Spleen (tissue), 11 donors: ENCODE data around the gene TRIM9. TPM values are rescaled to one million over a fixed set of nuclear protein-coding genes. Genes with fewer than 3 reads are reported as not detected.

Source experiments
- DNase-seq: peaks from one replicate; pipeline ENCODE4 v3.0.0-alpha.2; 2020
- H3K27ac ChIP-seq, 8 donors: fragments of 200-600 bp; sonication (generic) in 7 of 8; 1 replicate in 4 of 8; 2 replicates in 4 of 8; pipeline versions ENCODE4 v1.5.0 to v1.8.0; 2016 to 2021; ENCODE audit warnings: inconsistent platforms in 4 of 8, mild to moderate bottlenecking in 4 of 8, moderate library complexity in 1 of 8
- H3K27me3 ChIP-seq, 7 donors: fragments of 200-600 bp; sonication (generic) in 6 of 7; replicated peaks in 1 of 7; 1 replicate in 4 of 7; 2 replicates in 3 of 7; pipeline versions ENCODE4 v1.5.0 to v1.8.0; 2016 to 2021; ENCODE audit warnings: inconsistent platforms in 3 of 7, mild to moderate bottlenecking in 1 of 7
- H3K36me3 ChIP-seq, 6 donors: fragments of 200-600 bp; sonication (generic) in 5 of 6; 1 replicate in 4 of 6; 2 replicates in 2 of 6; pipeline versions ENCODE4 v1.5.0 to v1.8.0; 2016 to 2021; ENCODE audit warnings: inconsistent platforms in 2 of 6
- H3K4me1 ChIP-seq, 6 donors: fragments of 200-600 bp; sonication (generic) in 5 of 6; 1 replicate in 3 of 6; 2 replicates in 3 of 6; pipeline versions ENCODE4 v1.5.0 to v1.8.0; 2016 to 2021; ENCODE audit warnings: inconsistent platforms in 3 of 6
- H3K4me3 ChIP-seq, 8 donors: fragments of 200-600 bp; sonication (generic) in 7 of 8; 1 replicate in 4 of 8; 2 replicates in 4 of 8; pipeline versions ENCODE4 v1.5.0 to v1.8.0; 2016 to 2021; ENCODE audit warnings: inconsistent platforms in 4 of 8, mild to moderate bottlenecking in 4 of 8, moderate library complexity in 2 of 8
- H3K9me3 ChIP-seq, 8 donors: fragments of 200-600 bp; sonication (generic) in 7 of 8; 1 replicate in 4 of 8; 2 replicates in 4 of 8; pipeline versions ENCODE4 v1.5.0 to v1.8.0; 2016 to 2021; ENCODE audit warnings: inconsistent platforms in 4 of 8
- CTCF ChIP-seq, 11 experiments: fragments of 200-600 bp in 7 of 11; fragments of 450-650 bp in 4 of 11; sonication (generic) in 4 of 11; IDR thresholded peaks in 8 of 11; conservative IDR thresholded peaks in 3 of 11; 1 replicate in 7 of 11; 2 replicates in 4 of 11; pipeline versions ENCODE4 v1.4.0 to v1.8.0; 2016 to 2021; ENCODE audit warnings: antibody characterized with exemption in 11 of 11, inconsistent platforms in 4 of 11, mild to moderate bottlenecking in 1 of 11
- POLR2A ChIP-seq, 3 donors: fragments of 450-650 bp; IDR thresholded peaks; one replicate each; pipeline ENCODE4 v1.5.1; 2017; ENCODE audit warnings: antibody characterized with exemption in 3 of 3, mild to moderate bottlenecking in 1 of 3
- POLR2AphosphoS5 ChIP-seq, 3 donors: sonication (generic); formaldehyde crosslinking; IDR thresholded peaks; one replicate each; pipeline ENCODE4 v1.5.1; 2017; ENCODE audit warnings: antibody characterized with exemption in 3 of 3
- WGBS, 5 donors: extraction: QIAGEN DNeasy Blood & Tissue Kit in 3 of 5; methylation state at CpG; one replicate each; pipeline versions ENCODE4 v1.1.5 to v1.1.7; 2013 to 2018; 5-methylcytosine and 5-hydroxymethylcytosine counted together
- intact Hi-C: fragments of 100-400 bp; cut with DNase I; formaldehyde crosslinking; loops from one replicate; pipeline ENCODE4 v1.15.0; 2023; ENCODE audit warnings: low total_unique reads
- polyA plus RNA-seq, 3 donors: library from polyadenylated mRNA; stranded (reverse); fragments of 200-250 nt; gene quantifications; one replicate each; pipeline ENCODE4 v1.2.1, GENCODE V29; 2013
- total RNA-seq, 7 donors: library from RNA; depleted of rRNA in 3 of 7; stranded (reverse); fragments of >200 nt in 3 of 7; fragmentation: NEBNext Ultra II Directional in 4 of 7; extraction: Animal tissue kit (Norgen Biotek cat#: 25700) in 4 of 7; gene quantifications; one replicate each; pipeline versions ENCODE4 v1.1.0 to v1.2.1, GENCODE V29; 2016 to 2021
- donor health status: healthy with polysubstance abuse.
- donor health status: DM: no; HTN: no; CAD: no; lungs with moderate emphysema.
- donor health status: DM: no; HTN: no; CAD: no.
- donor health status: Bipolar disorder and iron deficiency.
- donor health status: healthy.
- donor health status: DM: no; HTN: no; CAD: no.
- donor health status: DM: yes; HTN: yes; CAD: no.

The TRIM9 gene
- total and polyA plus RNA-seq, 10 donors = 0.03 to 3.1 (median 1.1) TPM

- TF ChIP-seq POLR2A (IDR thresholded peaks at IDR 0.05) (no peak), CTCF (IDR thresholded peaks at IDR 0.05 in 8 of 11, conservative IDR thresholded peaks at IDR 0.05 in 3 of 11) (no peak), POLR2AphosphoS5 (IDR thresholded peaks at IDR 0.05) (no peak)
- intact Hi-C loops = no loop called here
- Histone ChIP-seq H3K4me1 (no peaks in the 10 kb centered on the region), H3K36me3 (no peaks in the 10 kb centered on the region), H3K9me3 (no peaks in the 10 kb centered on the region), H3K27ac (no peak overlapping the region), H3K4me3 (no peak overlapping the region), H3K27me3 (no peaks in the 10 kb centered on the region)
- no peak for DNase-seq
Observed at GRCh38 chr14:51024377-51024776, 70.5 kb downstream of the TRIM9 start.

DNA sequence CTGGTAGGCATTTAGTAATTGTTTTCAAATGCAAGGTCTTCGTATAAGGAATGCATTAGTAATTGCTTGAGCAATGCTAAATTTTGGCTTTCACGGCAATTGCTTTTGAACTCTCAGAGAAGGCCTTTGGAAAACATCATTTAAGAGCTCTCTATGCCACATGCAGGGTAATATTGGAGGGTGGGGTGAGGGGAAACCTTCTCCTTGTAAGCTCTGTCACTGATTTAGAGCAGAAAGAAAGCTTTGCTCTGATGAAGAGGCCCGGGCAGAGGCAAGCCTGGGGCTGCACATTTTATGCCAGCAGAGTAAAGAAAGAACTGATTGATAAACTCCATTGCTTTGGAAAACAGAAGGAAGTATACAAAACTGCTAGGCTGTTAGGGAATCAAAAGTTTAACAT lies 70.9 kb downstream of the TRIM9 start:
- Histone ChIP-seq H3K27me3 (no peaks in the 10 kb centered on the region), H3K4me3 (no peak overlapping the region), H3K9me3 (no peaks in the 10 kb centered on the region), H3K27ac (no peak overlapping the region), H3K4me1 (no peaks in the 10 kb centered on the region), H3K36me3 (no peaks in the 10 kb centered on the region)
- 81 to 95% (median 90%) methylated on average over 3 of the region's 3 CpGs for WGBS, 5 donors
- no peak for DNase-seq
- TF ChIP-seq POLR2A (IDR thresholded peaks at IDR 0.05) = no peak
- no peak for TF ChIP-seq POLR2AphosphoS5 (IDR thresholded peaks at IDR 0.05)
- no peak for TF ChIP-seq CTCF (IDR thresholded peaks at IDR 0.05 in 8 of 11, conservative IDR thresholded peaks at IDR 0.05 in 3 of 11)
- intact Hi-C loops = no loop called here

GRCh38 chr14:51022769-51023168 lies 72.1 kb downstream of the TRIM9 start:
- 87 to 93% (median 93%) methylated on average over 4 of the region's 4 CpGs for WGBS, 5 donors
- no peaks in the 10 kb centered on the region for H3K27me3 ChIP-seq
- no peaks in the 10 kb centered on the region for H3K4me1 ChIP-seq
- no peaks in the 10 kb centered on the region for H3K36me3 ChIP-seq
- intact Hi-C loops = no loop called here
- H3K9me3 ChIP-seq = no peaks in the 10 kb centered on the region
- DNase-seq = no peak
- no peak overlapping the region for H3K4me3 ChIP-seq
- H3K27ac ChIP-seq = no peak overlapping the region
- no peak for TF ChIP-seq POLR2A (IDR thresholded peaks at IDR 0.05)
- TF ChIP-seq CTCF (IDR thresholded peaks at IDR 0.05 in 8 of 11, conservative IDR thresholded peaks at IDR 0.05 in 3 of 11) = no peak
- no peak for TF ChIP-seq POLR2AphosphoS5 (IDR thresholded peaks at IDR 0.05)

DNA sequence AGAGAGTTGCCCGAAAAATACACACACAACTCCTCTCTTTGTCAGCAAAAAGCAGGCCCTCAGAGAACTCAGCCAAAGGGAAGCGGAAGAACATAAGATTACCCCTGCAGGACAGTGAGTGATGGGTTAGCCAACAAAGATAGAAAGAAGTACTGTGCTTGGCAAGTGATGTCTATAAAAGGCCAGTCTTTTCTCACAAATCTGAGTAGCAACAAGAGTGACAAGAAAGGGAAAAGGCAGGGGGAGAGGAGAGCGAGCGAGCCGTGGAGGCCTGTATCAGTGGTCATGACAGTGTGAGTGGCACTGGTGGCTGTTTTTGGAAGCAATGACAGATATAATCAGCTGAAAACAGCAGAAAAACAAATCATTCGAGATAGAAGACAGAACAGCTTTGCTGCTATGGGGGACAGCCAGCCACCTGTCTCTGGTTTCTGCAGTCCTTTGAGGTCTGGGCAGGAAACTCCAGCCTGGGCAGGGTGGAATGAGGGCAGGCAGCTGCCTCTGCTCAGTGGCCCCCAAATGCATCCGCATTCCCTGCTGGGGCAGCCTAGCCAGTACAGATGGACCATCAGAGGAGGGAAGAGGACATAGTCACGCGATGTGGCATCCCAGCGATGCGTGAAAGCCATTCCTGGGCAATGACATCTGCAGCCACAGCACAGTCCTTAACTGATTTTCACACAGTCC lies 74.7 kb downstream of the TRIM9 start:
- intact Hi-C loops = no loop called here
- no peak for TF ChIP-seq POLR2AphosphoS5 (IDR thresholded peaks at IDR 0.05)
- no peak for TF ChIP-seq POLR2A (IDR thresholded peaks at IDR 0.05)
- no peak for TF ChIP-seq CTCF (IDR thresholded peaks at IDR 0.05 in 8 of 11, conservative IDR thresholded peaks at IDR 0.05 in 3 of 11)
- 69 to 88% (median 81%) methylated on average over 10 to 11 of the region's 11 CpGs for WGBS, 5 donors

More for the DNA sequence above, 74.7 kb downstream of the TRIM9 start:
- Histone ChIP-seq H3K36me3 (no peaks in the 10 kb centered on the region), H3K27me3 (no peaks in the 10 kb centered on the region), H3K9me3 (no peaks in the 10 kb centered on the region), H3K4me3 (no peak overlapping the region), H3K4me1 (no peaks in the 10 kb centered on the region), H3K27ac (no peak overlapping the region)
- no peak for DNase-seq
